A673 (cell line): ENCODE data around the gene EGFR.

ENCODE experiments used
- EZH2 ChIP-seq: fragments of 200-600 bp; sonication (generic); IDR thresholded peaks from 2 replicates; pipeline ENCODE4 v1.6.1; 2017; ENCODE audit warnings: borderline replicate concordance, low read depth, mild to moderate bottlenecking, mixed read lengths, antibody characterized with exemption, low read length; ENCODE audit not compliant: poor library complexity, severe bottlenecking
- TF ChIP-seq, protein P1 (sequence below): fragments of 300-800, 200-600 bp; sonication (generic); conservative IDR thresholded peaks from 2 replicates; pipeline ENCODE4 v1.5.1; 2017; ENCODE audit warnings: low read depth, mild to moderate bottlenecking, antibody characterized with exemption, low read length, moderate library complexity, mixed read lengths

GRCh38 chr7:55028011-55028410, 9.2 kb downstream of the EGFR start:
- no peak for TF ChIP-seq EZH2
- TF ChIP-seq, protein P1, sequence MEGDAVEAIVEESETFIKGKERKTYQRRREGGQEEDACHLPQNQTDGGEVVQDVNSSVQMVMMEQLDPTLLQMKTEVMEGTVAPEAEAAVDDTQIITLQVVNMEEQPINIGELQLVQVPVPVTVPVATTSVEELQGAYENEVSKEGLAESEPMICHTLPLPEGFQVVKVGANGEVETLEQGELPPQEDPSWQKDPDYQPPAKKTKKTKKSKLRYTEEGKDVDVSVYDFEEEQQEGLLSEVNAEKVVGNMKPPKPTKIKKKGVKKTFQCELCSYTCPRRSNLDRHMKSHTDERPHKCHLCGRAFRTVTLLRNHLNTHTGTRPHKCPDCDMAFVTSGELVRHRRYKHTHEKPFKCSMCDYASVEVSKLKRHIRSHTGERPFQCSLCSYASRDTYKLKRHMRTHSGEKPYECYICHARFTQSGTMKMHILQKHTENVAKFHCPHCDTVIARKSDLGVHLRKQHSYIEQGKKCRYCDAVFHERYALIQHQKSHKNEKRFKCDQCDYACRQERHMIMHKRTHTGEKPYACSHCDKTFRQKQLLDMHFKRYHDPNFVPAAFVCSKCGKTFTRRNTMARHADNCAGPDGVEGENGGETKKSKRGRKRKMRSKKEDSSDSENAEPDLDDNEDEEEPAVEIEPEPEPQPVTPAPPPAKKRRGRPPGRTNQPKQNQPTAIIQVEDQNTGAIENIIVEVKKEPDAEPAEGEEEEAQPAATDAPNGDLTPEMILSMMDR, result no peak
